ENCODE measurements around the gene CMC1.
A peak's percentile ranks its signal among the peaks of the same experiment; 100 is the strongest.
"Not testable (repeated sequence)": the region's sequence is repeated elsewhere in the genome, so short reads cannot be mapped to it uniquely, and the experiment has no call there.

CMC1 gene

GRCh38 chr3:28247286-28247685 is 5.9 kb downstream of the CMC1 start:
- no peak for DNase-seq

GRCh38 chr3:28250999-28251398 is 9.6 kb downstream of the CMC1 start:
- DNase-seq = no peak

- DNase-seq = no peak
These were observed 10.6 kb downstream of the CMC1 start for GRCh38 chr3:28252001-28252431.

GRCh38 chr3:28253040-28253715 is 11.8 kb downstream of the CMC1 start:
- DNase-seq = no peak

- no peak for DNase-seq
These were observed 20.6 kb downstream of the CMC1 start for GRCh38 chr3:28262001-28262400.

- DNase-seq = no peak
These were observed 24.2 kb downstream of the CMC1 start for GRCh38 chr3:28265641-28266040.

- peak in 1 of 3 experiments; percentile 2 for DNase-seq
These were observed 26.8 kb downstream of the CMC1 start for GRCh38 chr3:28267984-28268849.

- no peak for DNase-seq
These were observed 27.6 kb downstream of the CMC1 start for GRCh38 chr3:28268989-28269388.

GRCh38 chr3:28269884-28270283 is 28.5 kb downstream of the CMC1 start:
- DNase-seq = not testable (repeated sequence)

GRCh38 chr3:28273837-28274236 is 32.4 kb downstream of the CMC1 start:
- no peak for DNase-seq

- DNase-seq = no peak
These were observed 37.5 kb downstream of the CMC1 start for GRCh38 chr3:28278918-28279317.

GRCh38 chr3:28279770-28280169 is 38.4 kb downstream of the CMC1 start:
- peak in 1 of 3 experiments; percentile 1 for DNase-seq

- DNase-seq = no peak
These were observed 39.4 kb downstream of the CMC1 start for GRCh38 chr3:28280781-28281180.

- peak in 2 of 3 experiments; percentile 1 to 58 for DNase-seq
These were observed 45.2 kb downstream of the CMC1 start for GRCh38 chr3:28286595-28286994.

- no peak for DNase-seq
These were observed 45.6 kb downstream of the CMC1 start for GRCh38 chr3:28287046-28287445.

GRCh38 chr3:28290863-28291300 is 49.5 kb downstream of the CMC1 start:
- no peak for DNase-seq

- no peak for DNase-seq
These were observed 50.2 kb downstream of the CMC1 start for GRCh38 chr3:28291577-28291976.

GRCh38 chr3:28292622-28293021 is 51.2 kb downstream of the CMC1 start:
- no peak for DNase-seq

GRCh38 chr3:28294667-28295413 is 53.4 kb downstream of the CMC1 start:
- no peak for DNase-seq

GRCh38 chr3:28295898-28296490 is 54.6 kb downstream of the CMC1 start:
- DNase-seq = no peak

GRCh38 chr3:28299705-28300104 is 58.3 kb downstream of the CMC1 start:
- no peak for DNase-seq

- no peak for DNase-seq
These were observed 59.0 kb downstream of the CMC1 start for GRCh38 chr3:28300345-28300962.
